Measurements from ENCODE around the gene ZNF813. TPM values are rescaled to one million over a fixed set of nuclear protein-coding genes. Genes with fewer than 3 reads are reported as not detected.
A peak's percentile ranks its signal among the peaks of the same experiment; 100 is the strongest.

ZNF813 gene
- total RNA-seq, 4 donors from 2014 or later = 2.4 to 3.4 (median 2.7) TPM

GRCh38 chr19:53520547-53521372 is 53.2 kb downstream of the ZNF813 start:
- no peaks in the 10 kb centered on the region for H3K36me3 ChIP-seq
- peak overlapping the region; percentile 83 to 90 (median 86) for H3K27ac ChIP-seq
- peak; percentile 99 for ATAC-seq
- H3K4me3 ChIP-seq = peak overlapping the region; percentile 35 to 60
- H3K4me1 ChIP-seq = peaks cover 0 to 18% (median 6%) of the 10 kb centered on the region in 3 donors
- no peaks in the 10 kb centered on the region for H3K27me3 ChIP-seq
- WGBS, 2 donors (ENCODE audit: low coverage in 1 of 2) = 0% methylated on average over 2 to 9 of the region's 46 CpGs
- peak; percentile 97 for TF ChIP-seq POLR2AphosphoS5 (IDR thresholded peaks at IDR 0.05)
- TF ChIP-seq EP300 (IDR thresholded peaks at IDR 0.05) = no peak
- TF ChIP-seq CTCF (IDR thresholded peaks at IDR 0.05) = peak in 1 of 4 experiments; percentile 6
- no peak for TF ChIP-seq POLR2A (IDR thresholded peaks at IDR 0.05)
- H3K9me3 ChIP-seq = peaks cover 0 to 4% (median 0%) of the 10 kb centered on the region in 3 donors

- no peak for ATAC-seq
- H3K27me3 ChIP-seq = no peaks in the 10 kb centered on the region
- TF ChIP-seq POLR2AphosphoS5 (IDR thresholded peaks at IDR 0.05) (no peak), EP300 (IDR thresholded peaks at IDR 0.05) (no peak), CTCF (IDR thresholded peaks at IDR 0.05) (no peak)
- no peaks in the 10 kb centered on the region for H3K36me3 ChIP-seq
- peaks cover 0 to 8% (median 0%) of the 10 kb centered on the region in 3 donors for H3K9me3 ChIP-seq
- WGBS, 2 donors (ENCODE audit: low coverage in 1 of 2) = 40 to 76% methylated on average over 5 to 6 of the region's 33 CpGs
- peaks cover 0 to 18% (median 6%) of the 10 kb centered on the region in 3 donors for H3K4me1 ChIP-seq
- H3K27ac ChIP-seq = peak overlapping the region in 3 of 4 donors; percentile 83 to 90 (median 88)
- H3K4me3 ChIP-seq = peak overlapping the region; percentile 30 to 60
These were observed 54.1 kb downstream of the ZNF813 start for GRCh38 chr19:53521373-53522202.

DNA sequence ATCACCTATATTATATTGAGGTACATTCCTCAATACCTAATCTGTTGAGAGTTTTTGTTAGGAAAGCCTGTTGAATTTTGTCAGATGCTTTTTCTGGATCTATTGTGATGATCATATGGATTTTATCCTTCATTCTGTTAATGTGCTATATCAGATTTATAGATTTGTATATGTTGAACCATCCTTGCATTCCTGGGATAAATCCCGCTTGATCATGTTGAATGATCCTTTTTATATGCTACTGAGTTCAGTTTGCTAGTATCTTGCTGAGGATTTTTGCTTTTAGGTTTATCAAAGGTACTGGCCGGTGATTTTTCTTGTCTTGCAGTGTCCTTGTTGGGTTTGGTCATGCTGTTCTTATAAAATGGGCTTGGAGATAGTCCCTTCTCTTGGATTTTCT is 58.4 kb downstream of the ZNF813 start:
- no peak overlapping the region for H3K27ac ChIP-seq
- no peak overlapping the region for H3K4me3 ChIP-seq
- peaks cover 0 to 8% (median 0%) of the 10 kb centered on the region in 3 donors for H3K9me3 ChIP-seq
- no peaks in the 10 kb centered on the region for H3K36me3 ChIP-seq
- no peak for ATAC-seq
- H3K27me3 ChIP-seq = no peaks in the 10 kb centered on the region
- WGBS, 2 donors (ENCODE audit: low coverage in 1 of 2) = 88 to 100% methylated on average over 1 to 2 of the region's 2 CpGs
- TF ChIP-seq EP300 (IDR thresholded peaks at IDR 0.05) (no peak), POLR2AphosphoS5 (IDR thresholded peaks at IDR 0.05) (no peak), POLR2A (IDR thresholded peaks at IDR 0.05) (no peak), CTCF (IDR thresholded peaks at IDR 0.05) (no peak)
- H3K4me1 ChIP-seq = peaks cover 0 to 9% (median 6%) of the 10 kb centered on the region in 3 donors

DNA sequence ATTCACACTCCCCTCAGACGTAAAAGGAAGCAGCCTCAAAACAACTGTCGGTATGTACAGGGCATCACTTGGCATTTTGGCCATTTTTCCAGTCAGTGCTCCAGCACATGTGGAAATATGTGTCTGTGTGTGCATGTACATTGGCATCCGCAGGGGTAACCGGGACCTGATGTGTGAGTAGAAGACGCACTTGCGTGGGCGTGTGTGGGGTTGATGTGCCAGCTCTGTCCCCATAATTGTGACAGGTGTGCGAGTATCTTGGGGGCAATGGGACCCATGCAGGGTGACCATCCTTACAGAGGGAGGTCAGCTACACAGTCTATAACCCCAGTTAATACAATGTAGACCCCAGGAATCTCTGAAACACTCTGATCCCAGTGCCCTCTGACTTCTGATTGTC is 63.1 kb downstream of the ZNF813 start:
- no peak for ATAC-seq
- TF ChIP-seq EP300 (IDR thresholded peaks at IDR 0.05) = no peak
- TF ChIP-seq CTCF (IDR thresholded peaks at IDR 0.05) = no peak
- TF ChIP-seq POLR2AphosphoS5 (IDR thresholded peaks at IDR 0.05) = no peak
- no peak for TF ChIP-seq POLR2A (IDR thresholded peaks at IDR 0.05)
- H3K4me1 ChIP-seq = no peaks in the 10 kb centered on the region

More for the DNA sequence above, 63.1 kb downstream of the ZNF813 start:
- no peaks in the 10 kb centered on the region for H3K36me3 ChIP-seq
- no peaks in the 10 kb centered on the region for H3K27me3 ChIP-seq
- no peak overlapping the region for H3K4me3 ChIP-seq
- peaks cover 0 to 6% (median 0%) of the 10 kb centered on the region in 3 donors for H3K9me3 ChIP-seq
- no peak overlapping the region for H3K27ac ChIP-seq
- WGBS, 2 donors (ENCODE audit: low coverage in 1 of 2) = 93 to 94% methylated on average over 7 to 8 of the region's 8 CpGs
